NT2/D1 (cell line): ENCODE data around the gene PPP1CA.
A peak's percentile ranks its signal among the peaks of the same experiment; 100 is the strongest.

Experiments
- DNase-seq: peaks from one replicate; pipeline ENCODE4 v3.0.0-alpha.2; 2011; ENCODE audit warnings: low read depth, low spot score
- H3K27me3 ChIP-seq: 2 replicates; pipeline ENCODE4 v1.6.0; 2011; ENCODE audit warnings: mild to moderate bottlenecking; ENCODE audit not compliant: insufficient read length, insufficient read depth
- H3K36me3 ChIP-seq: 2 replicates; pipeline ENCODE4 v1.6.1; 2011; ENCODE audit warnings: mild to moderate bottlenecking, low read length, mixed read lengths; ENCODE audit not compliant: insufficient read depth, insufficient read length
- H3K4me1 ChIP-seq: 2 replicates; pipeline ENCODE4 v1.5.1; 2011; ENCODE audit not compliant: insufficient read depth, insufficient read length
- H3K4me3 ChIP-seq: 2 replicates; pipeline ENCODE4 v1.5.1; 2011; ENCODE audit warnings: low read depth; ENCODE audit not compliant: insufficient read length
- H3K9ac ChIP-seq: 2 replicates; pipeline ENCODE4 v1.6.0; 2011; ENCODE audit warnings: low read depth; ENCODE audit not compliant: insufficient read length
- H3K9me3 ChIP-seq: 2 replicates; pipeline ENCODE4 v1.5.1; 2011; ENCODE audit warnings: mild to moderate bottlenecking, low read length; ENCODE audit not compliant: insufficient read depth
- SUZ12 ChIP-seq: IDR thresholded peaks from 2 replicates; pipeline ENCODE4 v1.6.1; 2011; ENCODE audit not compliant: insufficient read length, insufficient read depth; ENCODE audit errors: extremely low read depth
- YY1 ChIP-seq: IDR thresholded peaks from 2 replicates; pipeline ENCODE4 v1.6.1; 2011; ENCODE audit not compliant: insufficient read length, insufficient read depth
- ZNF274 ChIP-seq: IDR thresholded peaks from 2 replicates; pipeline ENCODE4 v1.6.1; 2011; ENCODE audit warnings: mild to moderate bottlenecking, low read depth, low read length

Gene PPP1CA

GRCh38 chr11:67379061-67380058 lies 22.3 kb downstream of the PPP1CA start:
- peaks cover 38% of the 10 kb centered on the region for H3K4me1 ChIP-seq
- TF ChIP-seq SUZ12 = no peak
- TF ChIP-seq YY1 = no peak
- no peak for TF ChIP-seq ZNF274
- H3K4me3 ChIP-seq = no peak overlapping the region
- H3K27me3 ChIP-seq = peaks cover 18% of the 10 kb centered on the region
- H3K9ac ChIP-seq = peak overlapping the region; percentile 52
- DNase-seq = no peak
- H3K36me3 ChIP-seq = no peaks in the 10 kb centered on the region
- no peaks in the 10 kb centered on the region for H3K9me3 ChIP-seq

DNA sequence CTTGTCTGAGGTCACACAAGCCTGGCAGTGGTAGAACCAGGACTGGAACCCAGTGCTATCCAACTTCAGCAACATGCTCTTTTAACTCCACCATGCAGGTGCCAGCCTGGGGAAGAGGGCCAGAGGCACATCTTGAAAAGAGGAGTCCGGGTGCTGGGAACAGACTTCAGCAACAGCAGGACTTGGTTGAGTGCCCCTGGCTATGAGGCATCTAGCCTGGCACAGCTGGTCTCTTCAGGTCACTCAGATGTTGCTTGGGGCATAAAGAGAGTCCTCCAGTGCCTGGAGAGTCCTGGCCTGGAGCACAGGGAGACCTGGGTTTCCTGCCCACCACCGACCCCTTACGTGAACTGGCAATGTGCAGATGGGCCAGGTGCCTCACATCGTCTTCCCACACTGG lies 23.1 kb downstream of the PPP1CA start:
- H3K4me3 ChIP-seq = no peak overlapping the region
- no peaks in the 10 kb centered on the region for H3K9me3 ChIP-seq
- no peak for DNase-seq
- H3K27me3 ChIP-seq = peaks cover 18% of the 10 kb centered on the region
- peaks cover 38% of the 10 kb centered on the region for H3K4me1 ChIP-seq
- no peaks in the 10 kb centered on the region for H3K36me3 ChIP-seq
- H3K9ac ChIP-seq = peak overlapping the region; percentile 52
- TF ChIP-seq SUZ12 (no peak), YY1 (no peak)

- Histone ChIP-seq H3K4me1 (peaks cover 37% of the 10 kb centered on the region), H3K36me3 (no peaks in the 10 kb centered on the region), H3K4me3 (no peak overlapping the region), H3K9ac (no peak overlapping the region), H3K27me3 (peaks cover 18% of the 10 kb centered on the region), H3K9me3 (no peaks in the 10 kb centered on the region)
- DNase-seq = no peak
- TF ChIP-seq SUZ12 = no peak
- no peak for TF ChIP-seq YY1
- TF ChIP-seq ZNF274 = no peak
Observed at GRCh38 chr11:67376873-67377808, 24.5 kb downstream of the PPP1CA start.

DNA sequence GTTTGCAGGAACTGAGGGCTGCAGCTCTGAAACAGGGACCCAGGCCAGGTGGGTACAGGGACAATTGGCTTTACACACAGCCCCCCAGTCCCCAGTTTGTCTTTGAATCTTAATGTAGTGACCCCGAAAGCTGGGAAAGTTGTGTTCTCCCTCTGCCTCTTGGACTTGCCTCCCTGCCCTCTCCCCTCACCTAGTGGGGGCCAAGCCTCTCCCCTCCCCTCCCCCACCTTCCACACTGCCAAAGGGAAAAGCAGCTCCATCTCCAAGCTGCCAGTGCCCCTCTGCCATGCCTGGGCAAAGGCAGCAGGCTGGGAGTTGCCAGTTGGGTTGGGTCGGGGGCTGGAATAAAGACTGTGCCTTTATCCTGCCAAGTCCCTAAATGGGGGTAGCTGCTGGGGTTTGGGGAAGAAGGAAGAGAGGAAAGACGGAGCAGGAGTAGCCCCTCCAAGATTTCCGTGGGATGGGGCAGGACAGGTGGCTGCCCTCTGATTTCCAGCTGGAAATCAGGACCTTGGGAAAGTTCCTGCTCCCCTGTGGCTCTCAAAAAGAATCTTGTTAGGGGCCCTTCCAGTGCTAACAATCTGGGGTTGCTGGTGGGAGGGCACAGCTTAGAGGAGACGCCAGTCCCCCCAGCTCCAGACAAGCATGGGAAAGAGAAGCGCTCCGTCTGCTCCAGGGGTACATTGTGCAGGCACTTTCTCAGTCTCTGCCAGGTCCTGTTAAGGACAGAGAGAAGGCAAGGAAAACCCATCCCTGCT lies 25.4 kb downstream of the PPP1CA start:
- Histone ChIP-seq H3K27me3 (peaks cover 21% of the 10 kb centered on the region), H3K9ac (peak overlapping the region; percentile 71)
- DNase-seq = no peak

GRCh38 chr11:67375320-67376055 lies 26.2 kb downstream of the PPP1CA start:
- Histone ChIP-seq H3K4me1 (peaks cover 51% of the 10 kb centered on the region), H3K36me3 (peaks cover 4% of the 10 kb centered on the region), H3K4me3 (peak overlapping the region; percentile 33), H3K9ac (peak overlapping the region; percentile 88), H3K9me3 (no peaks in the 10 kb centered on the region), H3K27me3 (peaks cover 21% of the 10 kb centered on the region)
- TF ChIP-seq YY1 = no peak
- no peak for TF ChIP-seq ZNF274
- TF ChIP-seq SUZ12 = no peak
- no peak for DNase-seq

More for the DNA sequence above, 25.4 kb downstream of the PPP1CA start:
- peaks cover 44% of the 10 kb centered on the region for H3K4me1 ChIP-seq
- H3K9me3 ChIP-seq = no peaks in the 10 kb centered on the region
- no peak for TF ChIP-seq ZNF274
- TF ChIP-seq YY1 = no peak
- no peak for TF ChIP-seq SUZ12
- no peaks in the 10 kb centered on the region for H3K36me3 ChIP-seq
- H3K4me3 ChIP-seq = peak overlapping the region; percentile 19

DNA sequence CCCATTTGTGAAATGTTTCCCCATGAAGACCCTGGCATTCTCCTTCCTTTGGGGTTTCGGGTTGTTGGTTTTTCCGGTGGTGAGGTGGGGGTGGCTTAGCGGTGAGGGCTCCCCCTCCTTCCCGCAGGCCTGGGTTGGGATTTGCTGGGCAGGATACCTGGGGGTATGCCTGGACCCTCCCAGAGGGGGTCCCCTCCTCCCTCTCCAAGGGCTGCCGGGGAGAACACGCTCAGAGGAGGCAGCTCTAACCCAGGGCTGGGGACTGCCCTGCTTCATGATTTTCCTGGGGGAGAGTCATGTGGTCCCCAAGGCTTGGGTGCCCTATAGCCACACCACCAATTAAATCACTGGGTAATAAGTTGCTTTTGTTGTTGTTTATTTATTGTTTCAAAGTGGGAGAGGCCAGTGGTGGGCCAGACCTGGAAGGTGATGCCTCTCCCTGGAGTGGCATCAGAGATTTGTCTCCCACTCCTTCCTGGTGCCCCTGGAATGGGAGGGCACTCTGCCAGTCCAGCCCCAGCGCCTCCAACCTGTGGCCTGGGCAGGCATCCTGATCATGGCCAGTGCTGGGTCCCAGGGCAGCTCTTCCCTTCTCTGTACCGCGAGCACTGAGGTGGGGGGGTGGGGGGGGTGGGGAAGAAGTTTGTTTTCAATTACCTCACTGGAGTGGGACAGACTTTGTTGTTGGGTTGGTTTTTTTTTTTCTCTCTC lies 26.9 kb downstream of the PPP1CA start:
- no peak for TF ChIP-seq ZNF274
- TF ChIP-seq YY1 = no peak
- TF ChIP-seq SUZ12 = no peak
- peak overlapping the region; percentile 62 for H3K4me3 ChIP-seq

More for the DNA sequence above, 26.9 kb downstream of the PPP1CA start:
- Histone ChIP-seq H3K9ac (peak overlapping the region; percentile 87), H3K9me3 (no peaks in the 10 kb centered on the region), H3K36me3 (peaks cover 4% of the 10 kb centered on the region), H3K4me1 (peaks cover 54% of the 10 kb centered on the region), H3K27me3 (peaks cover 21% of the 10 kb centered on the region)
- DNase-seq = no peak
